HG03135 (cell line): ENCODE measurements around the gene SMG5.

Experiments used
- ATAC-seq: cut with Tn5 transposase; IDR thresholded peaks from one replicate; pipeline ENCODE4 v1.9.1; 2021; ENCODE audit warnings: mild to moderate bottlenecking, moderate library complexity; ENCODE audit not compliant: unreplicated experiment

The SMG5 gene

GRCh38 chr1:156246241-156246780 lies 36.3 kb downstream of the SMG5 start:
- ATAC-seq = no peak

DNA sequence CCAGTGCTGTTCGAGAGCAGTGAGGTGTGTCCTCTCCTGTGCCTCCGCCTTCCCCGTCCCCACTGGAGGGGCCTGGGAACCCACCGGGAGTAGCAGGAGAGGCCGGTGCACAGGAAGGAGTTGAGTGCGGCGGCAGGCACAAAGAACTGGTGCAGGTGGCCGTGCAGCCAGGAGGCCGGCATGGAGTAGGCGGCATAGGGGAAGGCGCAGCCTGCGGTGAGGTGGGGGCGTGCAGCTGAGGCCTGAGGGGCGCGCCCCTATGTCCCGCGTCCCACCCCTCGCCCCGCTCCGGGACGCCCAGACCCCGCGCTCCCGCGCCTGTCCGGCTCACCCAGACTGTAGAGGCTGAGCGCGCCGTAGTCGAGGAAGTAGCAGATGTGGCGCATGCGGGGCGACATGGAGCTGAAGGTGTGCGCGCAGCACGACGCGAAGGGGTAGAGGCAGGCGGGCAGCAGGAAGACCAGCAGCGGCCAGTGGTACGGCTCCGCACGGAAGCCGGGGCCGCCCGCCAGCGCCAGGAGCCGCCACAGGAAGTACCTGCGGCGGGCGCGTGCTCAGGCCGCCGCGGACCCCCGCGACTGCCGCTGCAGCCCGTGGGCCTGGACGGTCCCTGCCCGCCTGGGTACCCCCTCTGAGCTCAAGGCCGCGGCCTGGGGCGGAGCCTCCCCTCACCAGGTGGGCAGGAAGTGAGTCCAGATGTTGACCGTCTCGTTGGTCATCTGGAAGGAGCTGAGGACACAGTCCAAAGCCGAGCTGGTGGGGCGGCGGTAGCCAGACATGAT lies 37.0 kb downstream of the SMG5 start:
- no peak for ATAC-seq

DNA sequence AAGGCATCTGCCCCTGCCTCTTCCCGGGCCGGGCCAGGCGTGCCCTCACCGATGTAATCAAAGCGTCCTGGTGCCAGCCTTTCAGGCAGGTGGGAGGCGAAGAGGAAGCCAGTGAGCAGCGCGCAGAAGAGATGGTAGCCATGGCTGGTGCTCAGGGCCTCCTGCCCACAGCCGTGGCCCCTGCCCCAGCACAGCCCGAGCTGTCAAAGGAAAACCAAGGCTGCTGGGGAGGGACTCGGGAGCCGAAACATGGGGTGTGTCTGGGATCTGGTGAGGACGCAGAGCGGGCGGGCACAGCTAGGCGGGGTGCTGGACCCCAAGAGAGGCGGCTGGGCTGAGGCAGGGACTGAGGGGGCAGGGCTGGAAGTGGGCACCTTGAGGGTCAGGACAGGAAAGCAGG lies 37.9 kb downstream of the SMG5 start:
- ATAC-seq = no peak

DNA sequence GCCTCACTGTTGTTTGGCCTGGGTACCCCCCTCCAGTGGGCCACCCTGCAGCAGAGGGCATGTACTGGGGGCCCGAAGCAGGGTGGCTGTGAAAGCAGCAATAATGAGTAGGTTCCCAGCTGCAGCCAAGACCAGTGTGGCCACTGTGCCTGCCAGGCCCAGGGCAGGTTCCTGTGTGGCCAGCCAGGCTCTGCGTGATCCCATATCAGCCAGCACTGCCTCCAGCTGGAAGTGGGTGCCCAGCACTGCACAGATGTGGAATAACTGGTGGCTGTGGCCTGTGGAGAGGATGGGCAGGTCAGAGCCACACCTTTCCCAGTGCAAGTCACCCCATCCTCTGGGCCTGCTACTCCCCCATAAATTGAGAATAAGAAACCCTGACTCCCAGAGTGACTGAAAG lies 38.5 kb downstream of the SMG5 start:
- ATAC-seq = no peak

DNA sequence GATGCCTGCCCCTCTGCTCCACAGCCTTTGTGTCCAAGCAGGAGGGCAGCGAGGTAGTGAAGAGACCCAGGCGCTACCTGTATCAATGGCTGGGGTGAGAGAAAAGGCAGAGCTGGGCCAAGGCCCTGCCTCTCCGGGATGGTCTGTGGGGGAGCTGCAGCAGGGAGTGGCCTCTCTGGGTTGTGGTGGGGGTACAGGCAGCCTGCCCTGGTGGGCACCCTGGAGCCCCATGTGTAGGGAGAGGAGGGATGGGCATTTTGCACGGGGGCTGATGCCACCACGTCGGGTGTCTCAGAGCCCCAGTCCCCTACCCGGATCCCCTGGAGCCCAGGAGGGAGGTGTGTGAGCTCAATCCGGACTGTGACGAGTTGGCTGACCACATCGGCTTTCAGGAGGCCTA lies 39.9 kb downstream of the SMG5 start:
- ATAC-seq = no peak

- ATAC-seq = no peak
Measured at GRCh38 chr1:156241926-156242325, 40.7 kb downstream of the SMG5 start, which contains the start of gene BGLAP. TSS of gene BGLAP (plus strand) at chr1:156242184. CDS start at chr1:156242232, 48 bp downstream.

GRCh38 chr1:156241311-156241811 lies 41.3 kb downstream of the SMG5 start:
- no peak for ATAC-seq

DNA sequence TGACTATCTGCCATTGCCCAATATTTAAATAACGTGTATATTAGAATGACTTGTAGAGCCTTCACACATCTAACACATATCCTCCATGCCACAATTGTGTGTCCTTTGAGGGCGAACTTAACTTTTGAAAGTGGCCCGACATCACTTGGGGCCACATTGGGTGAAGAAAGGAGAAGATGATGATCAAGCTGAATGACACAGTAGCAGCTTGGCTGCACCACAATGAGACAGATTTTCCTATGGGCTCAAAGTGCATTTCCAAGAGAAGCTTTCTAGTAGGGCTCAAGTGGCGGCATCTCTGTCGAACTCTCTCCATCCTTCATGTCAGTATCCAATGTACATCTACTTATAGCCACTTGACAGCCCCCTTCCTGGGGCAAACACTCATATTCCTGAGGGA lies 44.4 kb downstream of the SMG5 start:
- no peak for ATAC-seq

DNA sequence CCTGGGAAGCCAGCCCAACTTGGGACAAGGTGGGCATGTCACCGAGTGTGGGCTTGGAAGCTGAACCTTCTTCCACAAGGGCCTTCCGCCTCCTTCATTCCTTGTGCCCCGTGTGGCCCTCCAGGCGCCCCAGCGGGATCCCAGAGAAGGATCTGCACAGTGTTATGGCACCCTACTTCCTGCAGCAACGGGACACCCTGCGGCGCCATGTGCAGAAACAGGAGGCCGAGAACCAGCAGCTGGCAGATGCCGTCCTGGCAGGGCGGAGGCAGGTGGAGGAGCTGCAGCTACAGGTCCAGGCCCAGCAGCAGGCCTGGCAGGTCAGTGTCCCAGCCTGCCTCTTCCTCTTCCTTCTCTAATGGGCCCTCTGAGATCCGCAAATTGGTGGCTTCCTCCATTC lies 46.5 kb downstream of the SMG5 start:
- ATAC-seq = no peak

DNA sequence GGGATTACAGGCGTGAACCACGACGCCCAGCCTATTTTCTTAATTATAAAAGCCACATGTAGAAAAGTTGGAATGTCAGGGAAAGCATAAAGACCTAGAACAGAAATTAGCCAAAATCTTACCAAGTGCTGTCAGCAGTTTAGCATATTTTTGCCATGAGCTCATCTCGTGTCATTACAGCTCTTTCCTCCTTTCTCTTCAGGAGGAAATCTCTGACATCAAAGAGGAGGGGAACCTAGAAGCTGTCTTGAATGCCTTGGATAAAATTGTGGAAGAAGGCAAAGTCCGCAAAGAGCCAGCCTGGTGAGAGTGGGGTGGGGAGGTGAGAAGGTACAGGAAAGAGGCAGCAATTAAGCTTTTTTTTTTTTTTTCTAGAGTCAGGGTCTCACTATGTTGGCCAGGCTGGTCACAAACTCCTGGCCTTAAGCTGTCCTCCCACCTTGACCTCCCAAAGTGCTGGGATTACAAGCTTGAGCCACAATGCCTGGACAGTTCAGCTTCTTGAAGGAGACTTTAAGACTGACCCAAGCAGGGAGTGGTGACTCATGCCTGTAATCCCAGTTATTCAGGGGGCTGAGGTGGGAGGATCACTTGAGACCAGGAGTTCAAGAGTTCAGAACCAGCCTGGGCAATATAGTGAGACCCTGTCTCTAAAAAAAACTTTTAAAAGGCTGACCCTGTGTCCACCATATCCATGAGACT lies 49.0 kb downstream of the SMG5 start:
- ATAC-seq = no peak

DNA sequence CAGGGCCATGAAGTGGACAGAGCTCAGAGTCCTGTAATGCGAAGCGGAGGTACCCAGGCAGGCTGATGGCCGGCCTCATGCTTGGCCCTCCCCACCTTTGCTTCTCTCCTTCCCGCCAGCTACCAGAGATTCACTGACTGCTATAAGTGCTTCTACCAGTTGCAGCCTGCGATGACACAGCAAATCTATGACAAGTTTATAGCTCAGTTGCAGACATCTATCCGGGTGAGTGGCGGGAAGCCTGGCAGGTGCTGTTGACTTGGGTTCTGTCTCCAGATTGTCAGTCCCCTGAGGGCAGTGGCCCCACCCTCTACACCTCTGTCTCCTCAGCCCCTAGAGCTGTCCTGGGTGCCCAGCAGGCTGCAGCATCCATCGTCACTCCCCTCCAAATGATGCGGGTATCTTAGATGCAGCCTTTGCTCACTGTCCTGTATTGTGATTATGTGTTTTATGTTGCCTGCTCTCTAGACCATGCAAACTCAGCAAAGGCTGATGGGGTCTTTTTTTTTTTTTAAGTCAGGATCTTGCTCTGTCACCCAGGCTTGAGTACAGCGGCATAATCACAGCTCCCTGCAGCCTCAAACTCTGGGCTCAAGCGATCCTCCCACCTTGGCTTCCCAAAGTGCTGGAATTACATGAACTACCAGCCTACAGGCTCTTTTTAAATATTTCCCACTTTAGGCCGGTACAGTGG lies 50.3 kb downstream of the SMG5 start:
- no peak for ATAC-seq

DNA sequence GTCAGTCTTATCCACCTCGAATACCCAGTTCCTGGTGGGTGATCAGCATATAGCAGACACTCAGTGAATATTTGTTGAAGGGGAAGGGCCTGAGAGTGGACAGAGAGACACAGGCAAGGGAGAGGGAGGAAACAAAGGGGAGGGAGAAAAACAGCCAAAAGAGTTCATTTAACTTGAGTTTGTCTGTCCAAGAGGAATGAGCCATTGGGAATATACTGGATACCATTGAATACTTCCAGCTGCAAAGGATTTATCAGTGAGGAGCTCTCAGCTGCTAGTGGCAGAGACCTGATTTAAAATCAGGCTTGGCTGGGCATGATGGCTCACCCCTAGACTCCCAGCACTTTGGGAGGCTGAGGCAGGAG lies 52.2 kb downstream of the SMG5 start:
- ATAC-seq = no peak

DNA sequence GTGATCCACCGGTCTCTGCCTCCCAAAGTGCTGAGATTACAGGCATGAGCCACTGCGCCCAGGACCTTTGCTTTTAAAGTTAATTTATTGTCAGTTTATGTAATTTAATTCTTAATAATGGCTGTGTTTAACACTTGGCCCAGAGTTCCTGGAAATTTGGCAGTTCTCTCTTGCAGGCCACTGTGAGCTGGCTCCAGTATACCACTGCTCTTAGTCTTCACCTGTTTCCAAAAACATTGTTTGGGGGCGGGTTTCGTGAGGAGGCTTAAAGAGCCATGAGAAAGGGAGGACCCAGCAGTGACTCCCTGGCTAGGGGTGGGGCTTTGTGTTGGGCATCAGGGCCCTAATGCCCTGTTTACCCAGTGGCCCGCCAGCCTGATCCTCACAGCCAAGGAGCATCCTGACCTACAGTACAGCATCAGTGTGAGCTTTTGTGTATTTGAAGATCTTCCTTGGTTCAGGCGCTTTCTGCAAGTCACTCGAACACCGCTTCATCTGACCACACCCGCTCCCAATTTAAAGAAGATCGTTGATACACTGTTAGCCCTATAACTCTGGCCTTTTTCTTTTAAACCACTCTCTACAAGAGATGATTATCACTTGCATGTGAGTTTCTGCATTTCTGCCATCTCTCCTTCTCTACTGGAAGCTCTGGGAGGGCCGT lies 52.7 kb downstream of the SMG5 start:
- ATAC-seq = no peak

GRCh38 chr1:156228501-156228900 lies 54.1 kb downstream of the SMG5 start:
- no peak for ATAC-seq

DNA sequence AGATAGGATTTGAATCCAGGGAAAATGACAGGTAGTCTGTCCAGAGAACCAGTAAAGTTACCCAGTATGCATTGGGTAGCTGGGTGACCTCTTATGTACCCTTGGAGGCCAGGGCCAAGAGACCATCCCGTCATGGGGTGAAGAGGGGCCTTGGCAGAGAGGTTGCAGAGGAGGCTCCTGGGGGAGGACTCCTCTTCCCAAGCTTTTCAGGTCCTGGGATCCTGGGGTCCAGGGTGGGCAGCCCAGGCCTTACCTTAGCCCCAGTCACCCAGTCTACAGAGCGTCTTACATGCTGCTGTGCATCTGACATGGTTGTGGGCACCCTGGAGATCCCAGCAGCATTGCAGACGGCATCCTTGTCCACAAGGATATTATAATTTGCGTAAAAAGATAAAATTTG lies 55.8 kb downstream of the SMG5 start:
- ATAC-seq = no peak

GRCh38 chr1:156226116-156226538 lies 56.5 kb downstream of the SMG5 start:
- peak; percentile 78 for ATAC-seq

GRCh38 chr1:156225677-156226014 lies 57.0 kb downstream of the SMG5 start:
- ATAC-seq = no peak

DNA sequence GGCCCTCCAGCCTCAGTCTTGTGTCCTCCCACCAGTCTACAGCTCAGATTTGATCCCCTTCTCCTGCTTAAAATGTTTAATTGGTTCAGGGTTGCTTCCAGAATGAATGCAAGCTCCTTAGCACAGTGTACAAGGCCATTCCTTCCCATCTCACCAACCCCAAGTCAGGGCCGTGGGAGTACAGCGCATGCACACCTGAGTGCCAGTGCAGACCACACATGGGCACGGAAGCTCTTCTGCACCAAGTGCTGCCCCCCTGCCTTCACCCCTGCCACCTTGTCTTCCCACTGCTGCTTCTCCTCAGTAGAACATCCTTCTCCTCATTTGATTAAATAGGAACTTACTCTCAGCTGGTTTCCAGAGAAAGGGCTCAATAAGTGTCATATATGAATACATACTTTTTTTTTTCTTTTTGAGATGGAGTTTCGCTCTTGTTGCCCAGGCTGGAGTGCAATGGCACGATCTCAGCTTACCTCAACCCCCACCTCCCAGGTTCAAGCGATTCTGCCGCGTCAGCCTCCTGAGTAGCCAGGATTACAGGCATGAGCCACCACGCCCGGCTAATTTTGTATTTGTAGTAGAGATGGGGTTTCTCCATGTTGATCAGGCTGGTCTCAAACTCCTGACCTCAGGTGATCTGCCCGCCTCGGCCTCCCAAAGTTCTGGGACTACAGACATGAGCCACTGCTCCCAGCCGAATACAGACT lies 60.5 kb downstream of the SMG5 start:
- ATAC-seq = no peak

- no peak for ATAC-seq
Measured at GRCh38 chr1:156220226-156220625, 62.4 kb downstream of the SMG5 start.

DNA sequence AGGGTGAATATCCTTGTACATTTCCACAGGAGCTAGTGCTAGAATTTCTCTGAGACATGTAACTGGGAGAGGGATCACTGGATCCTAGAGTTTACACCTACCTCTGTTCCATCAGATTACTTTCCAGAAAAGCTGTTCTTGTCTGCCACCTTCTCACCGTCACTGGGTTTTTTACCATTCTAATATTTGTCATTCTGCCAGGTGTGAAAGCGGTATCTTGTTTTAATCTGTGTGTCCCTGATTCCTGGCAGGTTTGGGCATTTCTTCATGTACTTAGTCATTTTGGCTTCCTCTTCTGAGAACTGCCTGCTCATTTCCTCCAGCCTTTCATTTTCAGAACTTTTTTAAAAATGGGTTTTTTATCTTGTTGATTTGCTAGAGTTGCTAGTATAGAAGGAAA lies 64.8 kb downstream of the SMG5 start:
- ATAC-seq = no peak
